EL (cell line): ENCODE data around the gene ZFPM1.
"Not testable (repeated sequence)": the region's sequence is repeated elsewhere in the genome, so short reads cannot be mapped to it uniquely, and the experiment has no call there.

Source experiments
- DNase-seq: peaks from one replicate; pipeline ENCODE4 v3.0.0-alpha.2; 2016

ZFPM1 gene

GRCh38 chr16:88453217-88453531 lies at the start of gene ZFPM1:
TSS of gene ZFPM1 (plus strand) at chr16:88453280. CDS start at chr16:88453639, 359 bp downstream.
- no peak for DNase-seq

GRCh38 chr16:88403794-88404581 lies 49.1 kb upstream of the ZFPM1 start:
- no peak for DNase-seq

- no peak for DNase-seq
These were observed 48.3 kb upstream of the ZFPM1 start for GRCh38 chr16:88404769-88405168.

- DNase-seq, result no peak
These were observed 47.6 kb upstream of the ZFPM1 start for GRCh38 chr16:88405216-88406060.

- DNase-seq, result no peak
These were observed 46.7 kb upstream of the ZFPM1 start for GRCh38 chr16:88406096-88407041.

GRCh38 chr16:88407042-88407420 lies 46.0 kb upstream of the ZFPM1 start:
- DNase-seq, result no peak

- no peak for DNase-seq
These were observed 45.3 kb upstream of the ZFPM1 start for GRCh38 chr16:88407807-88408206.

- no peak for DNase-seq
These were observed 44.4 kb upstream of the ZFPM1 start for GRCh38 chr16:88408561-88409142.

GRCh38 chr16:88409296-88410065 lies 43.6 kb upstream of the ZFPM1 start:
- no peak for DNase-seq

- not testable (repeated sequence) for DNase-seq
These were observed 42.6 kb upstream of the ZFPM1 start for GRCh38 chr16:88410297-88410968.

GRCh38 chr16:88411951-88412576 lies 41.0 kb upstream of the ZFPM1 start:
- DNase-seq, result no peak

- DNase-seq, result no peak
These were observed 40.3 kb upstream of the ZFPM1 start for GRCh38 chr16:88412766-88413165.

GRCh38 chr16:88413231-88413630 lies 39.8 kb upstream of the ZFPM1 start:
- no peak for DNase-seq

- no peak for DNase-seq
These were observed 39.4 kb upstream of the ZFPM1 start for GRCh38 chr16:88413631-88414030.

- DNase-seq, result no peak
These were observed 38.3 kb upstream of the ZFPM1 start for GRCh38 chr16:88414521-88415380.

GRCh38 chr16:88415381-88415705 lies 37.7 kb upstream of the ZFPM1 start:
- DNase-seq, result no peak

- DNase-seq, result no peak
These were observed 37.3 kb upstream of the ZFPM1 start for GRCh38 chr16:88415713-88416323.

GRCh38 chr16:88416686-88417085 lies 36.4 kb upstream of the ZFPM1 start:
- DNase-seq, result no peak

- DNase-seq, result no peak
These were observed 35.2 kb upstream of the ZFPM1 start for GRCh38 chr16:88417684-88418476.
